GOT3 (cell line): Measurements from ENCODE around the gene EGFR.

Experiments
- DNase-seq: peaks from one replicate; lab custom pipeline; 2025; ENCODE audit warnings: mixed read lengths; lab: John Stamatoyannopoulos, UW

EGFR gene

DNA sequence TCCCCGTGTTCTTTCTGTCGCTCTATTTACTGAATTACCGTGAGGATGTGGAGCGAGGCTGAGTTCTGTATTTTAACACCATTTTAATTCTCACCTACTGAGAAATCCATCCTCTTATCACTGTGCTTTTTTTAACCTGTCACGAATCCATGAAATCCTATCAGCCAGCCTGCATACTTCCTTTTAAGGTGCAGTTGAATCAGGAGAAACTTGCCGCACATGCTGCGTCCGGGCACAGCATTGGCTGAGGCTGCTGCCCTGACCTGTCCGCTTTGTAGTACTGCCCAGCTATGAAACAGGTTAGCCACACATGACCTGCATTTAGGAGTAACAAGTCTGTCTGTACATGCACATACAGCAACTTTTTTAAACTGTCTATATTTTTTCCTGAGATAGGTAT lies 82.5 kb downstream of the EGFR start:
- no peak for DNase-seq

DNA sequence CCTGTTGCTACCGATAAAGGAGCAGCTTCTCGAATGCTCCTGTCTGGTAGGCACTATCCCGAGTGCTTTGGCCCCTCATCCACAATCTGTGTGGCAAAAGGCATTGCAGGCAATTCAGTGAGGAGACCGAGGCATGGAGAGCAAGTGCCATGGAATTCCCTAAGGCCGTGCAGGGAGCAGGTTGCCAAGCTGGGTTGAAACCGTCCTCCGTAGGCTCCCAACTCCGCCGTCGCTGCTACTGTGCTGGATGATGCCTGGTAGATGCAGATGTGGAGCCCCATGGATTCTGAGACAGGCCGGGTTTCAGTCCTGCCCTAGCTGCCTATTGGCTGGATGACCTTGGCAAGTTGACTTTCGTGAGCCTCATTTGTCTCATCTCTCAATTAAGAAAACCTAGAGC lies 85.3 kb downstream of the EGFR start:
- no peak for DNase-seq

DNA sequence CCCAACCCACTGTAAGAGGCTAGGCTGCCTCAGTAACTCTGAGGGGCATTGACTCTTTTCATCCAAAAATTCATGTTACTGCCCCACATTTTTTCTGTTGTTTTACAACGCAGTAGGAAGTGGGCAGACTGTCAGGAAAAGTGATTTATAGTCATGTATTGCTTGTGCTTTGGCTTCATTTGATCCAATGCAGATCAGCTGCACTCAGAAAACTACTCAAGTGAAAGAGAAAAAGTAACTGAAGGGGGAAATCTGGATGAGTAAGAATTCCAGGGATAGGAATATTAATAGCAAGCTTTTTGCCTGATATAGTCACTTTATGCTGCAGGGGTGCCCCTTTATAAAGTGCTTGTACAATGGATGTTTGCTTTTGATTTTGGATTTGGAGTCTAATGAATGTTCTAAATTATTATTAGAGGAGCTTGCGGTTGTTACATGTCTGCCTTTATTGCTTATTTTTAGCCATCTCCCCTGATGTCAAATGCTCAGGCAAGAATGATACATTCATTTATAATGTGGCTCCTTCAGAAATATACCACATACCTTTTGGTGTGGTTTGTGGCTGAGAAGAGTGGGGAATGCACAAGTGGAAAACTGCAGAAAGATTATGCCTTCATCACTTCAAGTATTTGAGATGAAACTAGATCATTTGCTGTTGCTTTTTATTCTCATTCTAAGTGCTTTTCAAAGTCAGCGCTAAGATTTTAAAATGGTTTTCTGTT lies 86.1 kb downstream of the EGFR start:
- no peak for DNase-seq

DNA sequence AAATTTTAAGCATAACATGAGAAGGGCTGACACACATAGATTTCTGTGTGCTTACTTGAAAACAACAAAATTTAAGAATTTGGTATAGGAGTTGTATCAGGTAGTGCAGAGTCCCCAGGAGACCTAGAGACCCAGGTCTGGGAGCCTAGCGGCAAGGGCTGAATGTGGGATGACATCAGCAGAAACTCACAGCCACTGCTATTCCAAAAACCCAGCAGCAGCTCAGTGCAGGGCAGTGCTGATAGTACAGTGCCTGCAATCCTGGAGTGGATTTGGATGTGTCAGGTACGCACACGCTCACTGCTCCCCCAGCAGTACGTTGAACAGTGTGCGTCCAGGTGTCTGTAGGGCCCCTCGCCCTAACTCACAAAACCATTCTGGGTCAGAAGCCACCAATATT lies 87.1 kb downstream of the EGFR start:
- DNase-seq: no peak

DNA sequence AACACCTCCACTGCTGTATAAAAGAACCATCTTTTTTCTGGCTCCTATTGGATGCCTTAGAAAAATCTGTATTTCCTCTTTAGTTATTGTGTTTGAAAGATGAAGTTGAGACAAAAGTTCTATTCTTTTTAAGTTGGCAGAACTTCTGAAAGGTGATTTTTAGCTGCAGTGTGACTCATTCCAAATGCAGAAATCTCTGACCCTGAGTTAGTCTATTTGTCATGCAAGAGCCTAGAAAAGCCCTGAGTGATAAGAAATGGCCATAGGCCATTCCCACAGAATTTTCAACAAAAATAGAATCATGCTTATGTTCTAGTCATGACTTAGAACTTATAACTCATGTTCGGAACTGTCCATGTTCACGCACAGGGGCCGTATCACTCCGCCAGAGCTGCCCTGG lies 89.1 kb downstream of the EGFR start:
- no peak for DNase-seq

DNA sequence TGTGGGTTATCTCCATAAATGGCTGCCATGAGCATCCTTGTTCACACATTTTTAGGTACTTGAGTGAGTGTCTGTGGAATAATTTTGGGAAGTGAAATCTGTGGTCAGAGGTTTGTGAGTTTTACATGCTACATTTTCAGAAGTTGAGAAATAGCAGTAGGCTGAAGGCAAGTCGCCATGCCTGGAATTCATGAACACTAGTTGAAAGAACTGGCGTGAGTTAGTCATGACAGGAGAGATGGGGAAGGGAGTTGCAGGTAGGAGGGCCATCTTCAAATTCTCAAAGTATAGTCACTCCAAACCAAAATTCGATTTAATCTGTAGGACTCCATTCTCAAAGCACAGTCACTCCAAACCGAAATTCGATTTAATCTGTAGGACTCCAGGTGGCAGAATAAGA lies 89.6 kb downstream of the EGFR start:
- no peak for DNase-seq

DNA sequence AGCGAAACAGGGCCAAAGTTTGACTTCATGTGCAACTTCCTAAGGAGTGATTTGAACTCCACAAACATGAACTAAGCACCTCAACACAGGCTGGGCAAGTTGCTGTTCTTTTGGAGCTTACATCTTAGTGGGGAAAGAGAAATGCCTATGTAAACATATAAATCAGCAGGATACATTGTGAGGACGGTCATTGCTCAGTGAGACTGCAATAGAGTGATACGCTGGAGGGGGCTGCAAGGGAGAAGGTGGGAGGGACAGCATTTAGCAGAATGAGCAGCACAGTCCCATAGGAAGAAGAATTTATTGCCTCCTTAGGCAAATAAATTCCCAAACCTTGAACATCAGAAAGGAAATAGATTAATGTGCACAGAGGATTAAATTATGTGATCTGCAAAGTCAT lies 90.0 kb downstream of the EGFR start:
- no peak for DNase-seq

DNA sequence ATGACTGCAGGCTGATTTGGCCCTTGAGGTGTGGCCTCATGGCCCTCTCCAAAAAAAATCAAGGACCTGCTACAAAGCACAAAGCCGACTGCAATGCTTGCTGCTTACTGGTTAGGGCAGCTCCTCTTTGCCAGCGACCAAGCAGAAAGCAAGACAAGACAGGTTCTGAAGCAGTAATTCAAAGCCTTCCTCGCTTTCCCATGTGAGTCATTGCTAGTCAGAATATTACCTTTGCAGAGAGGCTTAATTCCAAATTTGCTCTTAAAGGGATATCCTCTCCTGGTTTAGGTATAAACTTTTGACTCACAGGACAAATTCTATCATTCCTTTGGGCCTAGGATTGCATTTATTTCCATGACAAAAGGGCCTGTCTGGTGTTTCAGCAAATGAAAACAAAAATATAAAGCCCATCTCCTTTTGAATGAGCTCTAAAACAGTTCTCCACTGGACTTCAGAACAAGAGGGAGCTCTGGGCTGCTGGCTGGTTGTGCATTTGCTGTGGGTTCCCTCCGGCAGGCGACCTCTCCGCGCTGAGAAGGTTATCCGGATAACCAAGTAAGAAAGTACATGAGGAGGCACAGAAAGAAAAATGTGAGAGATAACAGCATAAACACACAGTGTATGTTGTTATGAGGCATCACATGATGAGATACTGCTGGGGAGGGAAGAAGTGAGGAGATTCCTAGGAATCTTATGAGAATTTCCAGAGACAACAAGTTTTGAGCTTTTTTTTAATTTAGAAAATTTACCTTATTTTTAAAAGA lies 90.8 kb downstream of the EGFR start:
- DNase-seq: no peak

DNA sequence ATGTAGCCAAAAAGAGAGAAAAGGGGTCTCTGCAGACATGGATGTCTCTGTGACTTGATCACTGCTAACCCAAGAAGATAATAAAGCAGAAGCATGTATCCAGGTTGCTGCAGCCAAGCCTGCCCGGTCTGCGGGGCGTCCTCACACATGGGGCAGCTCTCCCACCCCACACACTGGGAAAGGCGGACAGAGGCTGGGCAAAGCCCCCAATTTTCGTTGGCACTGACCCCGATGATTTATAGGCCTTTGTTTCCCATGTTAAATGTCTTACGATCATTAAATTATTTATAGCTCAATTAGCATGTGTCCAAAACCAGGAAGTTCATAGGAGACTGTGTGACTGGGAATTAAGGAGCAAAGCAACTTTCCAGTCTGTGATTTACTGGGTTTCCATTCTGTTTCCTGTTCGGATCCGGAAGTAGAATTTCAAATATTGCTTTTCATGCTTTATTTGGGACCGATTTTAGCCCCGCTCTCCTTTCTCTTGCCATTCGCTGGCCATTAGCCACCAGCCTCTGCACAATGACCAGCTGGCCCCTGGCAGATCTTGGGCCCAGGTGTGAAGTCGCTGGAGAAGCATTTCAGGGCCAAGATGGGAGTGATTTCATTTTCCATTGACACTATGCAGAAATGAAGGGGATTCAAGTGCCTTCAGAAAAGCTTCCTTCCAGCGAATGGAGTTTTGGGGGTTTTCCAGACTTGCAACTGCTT lies 91.6 kb downstream of the EGFR start:
- DNase-seq: no peak

DNA sequence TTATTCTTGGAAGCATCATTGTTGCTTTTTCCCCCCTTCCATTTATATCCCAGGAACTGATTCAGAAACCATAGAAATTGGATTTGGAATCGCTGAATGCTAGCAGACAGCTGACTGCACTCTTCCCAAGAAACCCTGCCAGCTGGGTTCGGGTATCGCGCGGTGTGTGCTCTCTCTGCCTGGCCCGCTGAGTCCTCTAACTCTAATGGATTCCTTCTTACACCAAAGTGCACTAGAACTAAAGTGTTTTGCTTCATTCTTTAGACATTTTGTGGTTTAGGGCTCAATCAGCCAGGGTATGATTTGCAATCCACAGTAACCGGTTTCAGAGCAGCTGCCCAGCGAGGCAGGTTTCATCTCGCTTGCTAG lies 92.2 kb downstream of the EGFR start:
- no peak for DNase-seq

DNA sequence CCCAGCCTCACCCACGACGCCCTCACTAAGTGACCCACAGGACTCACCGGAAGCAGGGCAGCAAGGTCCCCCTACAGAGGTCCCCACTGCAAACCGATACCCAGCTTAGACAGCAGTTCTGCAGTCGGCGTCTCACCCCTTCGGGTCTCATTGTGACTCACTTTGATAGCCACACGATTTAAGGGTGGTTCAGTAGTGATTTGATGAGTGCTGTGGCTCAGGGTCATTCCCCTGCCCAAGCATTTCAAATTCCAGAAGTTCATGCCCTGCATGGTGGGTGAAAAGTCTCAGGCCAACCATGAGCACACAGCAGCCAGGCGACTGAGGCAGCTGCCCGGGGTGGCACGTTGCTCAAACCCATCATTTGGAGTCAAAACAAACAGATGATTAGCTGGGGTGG lies 93.2 kb downstream of the EGFR start:
- no peak for DNase-seq

DNA sequence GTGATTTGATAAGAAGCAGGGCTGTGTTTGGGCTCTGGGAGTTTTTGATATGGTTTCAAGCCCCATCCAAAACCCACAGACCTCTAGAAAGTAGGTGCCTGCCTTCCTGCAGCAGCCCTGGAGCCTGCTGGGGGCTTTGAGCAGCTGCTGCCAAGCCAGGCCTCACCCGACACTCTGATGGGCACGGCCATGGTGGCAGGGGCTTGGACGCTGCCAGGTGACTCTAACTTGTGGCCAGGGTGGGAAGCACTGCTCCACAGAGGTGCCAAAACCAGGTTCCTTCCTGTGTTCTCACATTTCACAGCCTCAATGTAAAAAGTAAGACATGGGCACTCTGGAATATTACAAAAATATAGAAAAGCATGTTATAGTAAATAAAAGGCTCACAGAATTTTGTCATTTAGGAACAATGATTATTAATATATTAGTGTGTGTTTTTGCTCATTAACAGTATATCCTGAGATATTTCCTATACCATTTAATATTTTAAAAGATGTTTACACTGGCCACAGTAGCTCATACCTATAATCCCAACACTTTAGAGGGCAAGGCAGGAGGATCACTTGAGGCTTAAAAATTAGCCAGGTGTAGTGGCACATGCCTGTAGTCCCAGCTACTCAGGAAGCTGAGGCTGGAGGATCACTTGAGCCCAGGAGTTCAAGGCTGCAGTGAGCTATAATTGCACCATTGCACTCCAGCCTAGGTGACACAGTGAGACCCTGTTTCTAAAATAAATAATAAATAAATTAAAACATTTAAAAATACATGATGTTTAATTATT lies 95.1 kb downstream of the EGFR start:
- DNase-seq: no peak

DNA sequence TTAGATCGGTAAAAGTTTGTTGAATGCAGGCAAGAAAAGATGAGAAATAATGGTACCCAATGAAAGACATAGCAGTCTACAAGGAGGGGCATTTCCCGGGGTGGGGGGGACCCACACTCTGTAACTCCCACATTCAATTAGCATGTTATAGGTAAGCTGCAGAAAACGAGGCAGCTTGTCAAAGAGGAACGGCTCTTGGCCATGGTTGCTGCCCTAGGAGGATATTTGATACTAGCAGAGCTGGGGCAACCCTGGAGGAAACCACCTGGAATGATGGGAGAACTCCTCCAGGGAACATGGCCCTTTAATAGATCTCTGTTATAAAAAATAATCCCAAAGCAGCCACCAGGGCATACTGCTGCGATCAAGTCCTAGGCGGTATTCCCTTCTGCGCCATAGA lies 98.5 kb downstream of the EGFR start:
- DNase-seq: no peak

DNA sequence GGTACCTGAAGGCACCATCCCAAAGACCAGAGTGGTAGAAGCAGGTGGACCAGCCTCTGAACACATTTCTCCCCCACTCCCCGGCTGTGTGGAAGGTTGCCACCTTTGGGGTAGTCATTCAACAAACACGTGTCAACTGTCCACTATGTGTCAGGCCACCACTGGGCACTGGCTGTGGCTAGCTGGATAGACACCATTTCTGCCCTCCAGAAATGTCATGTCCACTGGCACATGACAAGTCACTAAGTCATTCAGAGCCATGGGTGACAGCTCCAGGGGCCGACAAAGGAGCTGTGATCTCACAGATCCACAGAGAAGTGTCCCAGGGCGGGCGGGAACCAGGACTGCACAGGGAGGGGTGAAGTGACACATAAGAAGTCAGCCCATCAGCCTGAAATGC lies 99.6 kb downstream of the EGFR start:
- DNase-seq: no peak

DNA sequence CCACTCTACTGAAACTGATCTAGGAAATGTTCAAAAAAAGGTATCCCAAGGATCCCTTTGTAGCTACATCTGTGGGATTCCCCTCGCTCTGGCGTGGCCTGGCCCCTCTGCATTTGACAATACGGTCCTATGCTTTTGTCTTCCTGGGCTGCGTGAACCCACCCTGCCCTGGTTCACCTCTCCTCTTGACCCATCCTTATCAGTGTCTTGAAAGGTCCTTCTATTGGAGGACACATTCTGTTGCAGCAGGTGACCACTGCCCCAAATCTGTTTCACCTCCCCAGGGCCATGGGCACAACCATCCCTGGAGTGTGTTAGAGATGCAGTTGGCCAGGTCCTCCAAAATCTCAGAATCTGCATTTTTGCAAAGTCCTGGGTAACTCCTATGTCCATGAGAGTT lies 100.8 kb downstream of the EGFR start:
- DNase-seq: no peak

DNA sequence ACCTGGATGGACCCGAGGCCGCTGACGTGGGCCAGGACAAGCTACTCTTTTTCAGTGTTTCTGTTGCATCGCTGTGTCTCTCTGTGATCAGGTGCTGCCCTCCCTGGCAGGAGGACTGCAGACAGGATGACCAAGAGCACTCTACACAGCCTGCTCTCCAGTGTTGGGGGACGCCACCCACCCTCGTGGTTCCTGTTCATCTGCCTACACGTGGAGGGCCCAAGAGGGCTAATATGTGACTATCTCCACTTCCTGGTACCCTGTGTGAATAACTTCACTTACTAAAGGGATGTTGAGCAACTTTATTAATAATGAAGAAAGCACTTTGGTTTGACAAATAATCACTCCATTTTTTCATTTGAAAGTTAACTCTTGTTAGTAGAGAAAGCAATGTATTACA lies 101.3 kb downstream of the EGFR start:
- DNase-seq: no peak

DNA sequence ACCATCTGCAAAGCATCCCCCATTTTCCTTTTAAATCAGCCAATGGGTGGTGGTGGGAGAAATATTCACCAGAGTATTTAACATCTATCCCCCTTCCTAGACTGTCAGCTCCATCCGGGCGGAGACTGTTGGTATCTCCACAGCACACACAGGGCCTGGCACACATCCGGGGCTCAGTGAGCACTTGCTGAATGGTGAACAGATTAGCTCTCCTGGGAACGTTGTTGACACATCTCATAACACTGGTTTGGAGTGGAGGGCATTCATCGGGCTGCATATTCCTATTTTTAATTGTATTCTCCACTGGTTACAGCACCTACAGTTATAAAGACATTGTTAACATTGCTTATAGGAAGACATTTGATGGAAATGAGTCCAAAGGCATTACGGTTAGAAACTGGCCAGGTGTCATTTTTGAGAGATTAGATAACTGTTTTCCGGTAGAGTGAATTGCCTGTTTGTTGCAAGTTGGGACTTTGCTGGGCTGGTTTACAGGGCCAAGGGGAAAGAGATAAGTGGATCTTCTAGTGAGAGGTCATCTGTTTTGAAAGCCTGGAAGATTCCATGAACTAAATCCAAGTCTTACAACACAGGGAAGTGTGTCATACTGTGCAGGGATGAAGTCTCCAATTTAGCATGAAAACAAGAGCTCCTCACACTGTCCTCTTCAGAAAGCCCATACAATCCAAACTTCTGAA lies 101.8 kb downstream of the EGFR start:
- no peak for DNase-seq

DNA sequence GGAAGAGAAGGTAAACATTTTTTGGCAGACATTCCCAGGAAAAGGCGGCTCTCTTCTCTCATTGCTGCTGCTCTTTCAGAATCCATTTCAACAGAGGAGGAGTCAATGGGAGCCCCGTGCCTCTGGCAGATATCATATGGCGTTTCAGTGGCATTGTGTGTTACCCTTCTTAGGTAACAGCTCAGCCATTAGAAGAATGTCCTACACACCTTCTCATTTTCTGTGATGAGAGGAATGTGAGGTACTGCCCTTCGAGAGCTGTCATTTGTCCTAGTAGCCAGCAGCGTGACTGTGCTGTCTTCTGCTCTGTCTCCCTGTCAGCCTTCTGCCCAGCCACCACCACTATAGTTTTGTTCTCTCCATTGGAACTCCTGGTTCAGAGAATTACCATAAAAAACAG lies 102.4 kb downstream of the EGFR start:
- DNase-seq: no peak

DNA sequence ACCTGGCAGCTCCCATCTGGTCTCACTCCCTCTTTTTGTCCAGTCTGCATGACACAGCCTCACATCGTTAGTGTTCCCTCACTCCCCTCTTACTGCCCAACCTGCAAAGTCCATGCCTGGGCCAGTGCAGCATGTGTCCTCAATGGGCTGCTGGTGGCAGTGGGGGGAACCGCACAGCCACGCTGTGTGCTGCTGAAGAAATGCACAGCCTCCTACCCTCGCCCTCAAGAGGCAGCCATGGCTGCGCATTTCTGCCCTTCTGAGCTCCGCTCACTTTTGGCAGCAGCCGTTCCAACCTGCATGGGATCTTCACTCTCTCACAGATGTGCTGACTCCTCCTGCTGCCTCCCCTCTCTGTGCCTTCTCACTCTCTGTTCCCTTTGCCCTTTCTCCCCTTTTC lies 103.4 kb downstream of the EGFR start:
- DNase-seq: no peak

DNA sequence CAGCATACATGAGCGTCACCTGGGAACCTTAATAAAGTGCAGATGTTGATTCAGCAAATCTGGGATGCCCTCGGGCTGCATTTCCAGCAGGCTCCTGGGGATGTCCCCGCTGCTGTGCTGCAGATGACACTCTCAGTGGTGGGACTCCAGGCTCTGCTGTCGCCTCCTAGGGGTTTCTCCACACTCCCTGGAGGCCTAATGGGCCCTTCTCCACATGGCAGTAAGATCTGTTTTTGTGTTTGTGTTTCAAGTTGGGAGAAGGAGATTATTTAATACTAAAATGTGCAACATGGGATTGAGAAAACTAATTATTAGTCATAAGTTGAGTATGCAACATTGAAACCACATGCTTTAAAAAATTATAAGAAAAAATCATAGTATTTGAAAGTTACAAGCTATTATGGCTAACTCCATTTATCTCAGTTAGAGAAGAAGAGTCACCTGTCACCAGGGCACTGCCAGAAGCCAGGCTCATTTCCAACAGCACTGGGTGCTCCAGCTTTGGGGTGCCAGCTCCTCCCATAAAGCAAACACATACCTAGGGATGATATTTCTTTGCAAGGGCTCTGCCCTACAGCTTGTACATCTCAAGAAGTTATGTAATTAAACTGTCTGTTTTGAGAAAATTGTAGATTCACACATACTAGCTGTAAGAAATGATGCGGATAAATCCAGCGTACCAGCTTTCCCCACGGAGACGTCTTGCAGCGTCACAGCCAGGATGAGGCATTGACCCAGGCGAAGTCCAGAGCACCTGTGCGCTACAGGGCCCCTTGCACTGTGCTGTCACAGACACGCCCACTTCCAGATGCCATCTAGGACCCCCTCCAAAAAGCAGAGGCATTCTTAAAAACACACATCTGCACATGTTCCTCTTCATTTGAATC lies 106.4 kb downstream of the EGFR start:
- DNase-seq: no peak

DNA sequence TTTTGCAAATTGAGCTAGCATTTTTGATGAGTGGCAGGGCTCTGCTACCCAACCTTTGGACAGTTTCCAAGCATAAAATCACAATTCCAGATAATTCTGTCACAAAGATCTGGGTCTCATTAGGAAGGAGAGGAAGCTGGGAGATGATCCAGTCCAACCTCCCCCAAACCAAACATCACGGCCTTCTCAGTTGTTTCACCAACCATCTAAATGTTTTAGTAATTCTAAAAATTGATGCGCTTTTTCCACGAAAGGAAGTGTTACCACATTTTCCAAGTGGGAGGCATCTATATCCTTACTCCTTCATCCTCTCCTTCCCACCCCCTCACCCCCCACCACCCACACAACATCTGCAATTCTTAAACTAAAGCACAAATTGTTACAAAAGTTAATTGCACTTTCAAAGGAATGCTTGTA lies 108.3 kb downstream of the EGFR start:
- no peak for DNase-seq
